HG02981 (cell line): ENCODE results near the gene WDR44.
"Not testable (repeated sequence)": the region's sequence is repeated elsewhere in the genome, so short reads cannot be mapped to it uniquely, and the experiment has no call there.

Source experiments
- ATAC-seq: cut with Tn5 transposase; IDR thresholded peaks from one replicate; pipeline ENCODE4 v1.9.1; 2021; ENCODE audit warnings: mild to moderate bottlenecking, moderate library complexity; ENCODE audit not compliant: unreplicated experiment

WDR44 gene, protein sequence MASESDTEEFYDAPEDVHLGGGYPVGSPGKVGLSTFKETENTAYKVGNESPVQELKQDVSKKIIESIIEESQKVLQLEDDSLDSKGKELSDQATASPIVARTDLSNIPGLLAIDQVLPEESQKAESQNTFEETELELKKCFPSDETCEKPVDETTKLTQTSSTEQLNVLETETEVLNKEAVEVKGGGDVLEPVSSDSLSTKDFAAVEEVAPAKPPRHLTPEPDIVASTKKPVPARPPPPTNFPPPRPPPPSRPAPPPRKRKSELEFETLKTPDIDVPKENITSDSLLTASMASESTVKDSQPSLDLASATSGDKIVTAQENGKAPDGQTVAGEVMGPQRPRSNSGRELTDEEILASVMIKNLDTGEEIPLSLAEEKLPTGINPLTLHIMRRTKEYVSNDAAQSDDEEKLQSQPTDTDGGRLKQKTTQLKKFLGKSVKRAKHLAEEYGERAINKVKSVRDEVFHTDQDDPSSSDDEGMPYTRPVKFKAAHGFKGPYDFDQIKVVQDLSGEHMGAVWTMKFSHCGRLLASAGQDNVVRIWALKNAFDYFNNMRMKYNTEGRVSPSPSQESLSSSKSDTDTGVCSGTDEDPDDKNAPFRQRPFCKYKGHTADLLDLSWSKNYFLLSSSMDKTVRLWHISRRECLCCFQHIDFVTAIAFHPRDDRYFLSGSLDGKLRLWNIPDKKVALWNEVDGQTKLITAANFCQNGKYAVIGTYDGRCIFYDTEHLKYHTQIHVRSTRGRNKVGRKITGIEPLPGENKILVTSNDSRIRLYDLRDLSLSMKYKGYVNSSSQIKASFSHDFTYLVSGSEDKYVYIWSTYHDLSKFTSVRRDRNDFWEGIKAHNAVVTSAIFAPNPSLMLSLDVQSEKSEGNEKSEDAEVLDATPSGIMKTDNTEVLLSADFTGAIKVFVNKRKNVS

DNA sequence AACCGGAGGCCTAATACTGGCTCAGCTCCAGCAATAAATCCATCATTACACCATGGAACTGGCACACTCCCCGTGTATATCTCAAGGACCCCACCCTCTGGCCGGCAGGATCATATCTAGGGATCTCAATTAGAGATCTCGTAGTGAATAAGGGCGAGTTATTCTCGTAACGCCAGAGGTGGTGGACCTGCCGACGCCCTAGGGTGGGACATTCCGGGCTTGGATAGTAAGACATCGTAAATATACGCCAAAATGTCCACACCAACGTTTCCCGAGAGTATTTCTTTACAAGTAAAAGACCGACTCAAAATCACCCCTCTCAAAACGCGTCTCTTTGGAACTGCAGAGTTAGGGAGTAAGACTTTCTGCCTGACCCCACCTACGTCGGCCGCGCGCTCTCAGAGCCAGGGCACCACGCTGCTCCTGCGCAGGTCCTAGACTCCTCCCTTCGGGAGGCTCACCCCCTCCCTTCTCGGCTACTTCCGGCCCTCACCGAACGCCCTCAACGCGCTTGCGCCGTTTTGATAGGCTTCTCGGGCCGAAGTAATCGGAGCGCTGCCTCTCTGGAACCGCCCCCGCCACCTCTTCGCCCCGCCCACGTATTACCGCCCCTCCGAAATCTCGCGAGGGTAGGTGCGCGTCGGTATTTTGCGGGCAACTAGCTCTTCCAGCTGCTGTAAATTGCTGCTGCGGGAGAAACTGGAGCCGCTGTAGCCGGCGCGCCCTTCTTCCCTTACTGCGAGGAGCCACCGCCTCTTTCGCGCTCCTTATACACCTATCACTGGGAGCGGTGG lies at the start of gene WDR44:
TSS of gene WDR44 (plus strand) at position 643 of the 794 bp plus-strand sequence. CDS start 398 bp downstream, outside the sequence.
- peak; percentile 91 for ATAC-seq

DNA sequence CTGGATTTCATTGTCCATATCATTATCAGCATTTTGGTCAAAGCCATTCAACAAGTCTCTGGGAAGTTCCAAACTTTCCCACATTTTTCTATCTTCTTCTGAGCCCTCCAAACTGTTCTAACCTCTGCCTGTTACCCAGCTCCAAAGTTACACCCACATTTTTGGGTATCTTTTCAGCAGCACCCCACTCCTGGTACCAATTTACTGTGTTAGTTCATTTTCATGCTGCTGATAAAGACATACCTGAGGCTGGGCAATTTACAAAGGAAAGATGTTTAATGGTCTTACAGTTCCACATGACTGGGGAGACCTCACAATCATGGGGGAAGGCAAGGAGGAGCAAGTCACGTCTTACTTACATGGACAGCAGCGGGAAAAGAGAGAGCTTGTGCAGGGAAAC lies 40.1 kb upstream of the WDR44 start:
- not testable (repeated sequence) for ATAC-seq

DNA sequence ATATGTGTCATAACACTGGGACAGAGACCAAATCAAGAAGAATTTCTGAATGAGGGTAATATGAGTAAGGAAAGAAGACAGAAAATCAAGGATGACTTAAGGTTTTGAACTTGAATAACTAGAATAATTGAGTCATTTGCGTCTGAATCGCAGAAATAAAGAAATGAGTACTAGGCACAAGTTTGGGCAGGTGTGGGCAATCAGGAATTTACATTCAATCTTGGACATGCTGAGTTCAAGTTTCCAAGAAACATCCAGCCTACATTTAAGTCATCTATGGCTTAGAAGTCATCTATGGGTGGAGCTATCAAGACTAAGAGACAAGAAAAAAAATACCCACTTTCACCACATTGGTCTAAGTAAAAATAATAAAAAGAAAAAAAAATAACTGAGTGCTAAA lies 30.4 kb upstream of the WDR44 start:
- ATAC-seq = no peak

DNA sequence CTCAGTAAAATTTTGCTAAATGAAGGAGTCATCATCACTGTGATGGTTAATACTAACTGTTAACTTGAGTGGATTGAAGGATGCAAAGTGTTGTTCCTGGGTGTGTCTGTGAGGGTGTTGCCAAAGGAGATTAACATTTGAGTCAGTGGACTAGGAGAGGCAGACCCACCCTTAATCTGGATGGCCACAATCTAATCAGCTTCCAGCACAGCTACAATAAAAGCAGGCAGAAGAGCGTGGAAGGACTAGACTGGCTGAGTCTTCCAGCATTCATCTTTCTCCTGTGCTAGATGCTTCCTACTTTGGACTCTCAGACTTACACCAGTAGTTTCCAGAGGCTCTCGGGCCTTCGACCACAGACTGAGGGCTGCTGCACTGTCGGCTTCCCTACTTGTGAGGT lies 21.3 kb upstream of the WDR44 start:
- ATAC-seq = no peak

DNA sequence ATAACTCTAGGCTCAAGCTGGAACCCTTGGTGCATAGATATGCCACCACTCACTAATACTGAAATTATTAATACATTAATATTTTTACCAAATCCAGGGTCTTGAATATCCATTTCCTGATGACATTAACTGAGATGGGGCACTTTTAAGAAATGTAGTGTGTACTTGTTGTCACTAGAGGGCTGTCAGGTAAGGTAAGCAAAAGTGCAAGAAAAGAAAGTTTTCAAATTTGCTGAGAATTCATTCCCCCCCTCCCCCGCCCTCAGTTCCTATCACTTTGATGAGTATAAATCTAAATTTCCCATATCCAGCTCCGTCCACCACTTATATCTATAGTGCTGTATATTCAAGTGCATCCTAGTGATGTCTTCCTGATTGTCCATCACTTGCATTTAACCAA lies 20.5 kb upstream of the WDR44 start:
- no peak for ATAC-seq

DNA sequence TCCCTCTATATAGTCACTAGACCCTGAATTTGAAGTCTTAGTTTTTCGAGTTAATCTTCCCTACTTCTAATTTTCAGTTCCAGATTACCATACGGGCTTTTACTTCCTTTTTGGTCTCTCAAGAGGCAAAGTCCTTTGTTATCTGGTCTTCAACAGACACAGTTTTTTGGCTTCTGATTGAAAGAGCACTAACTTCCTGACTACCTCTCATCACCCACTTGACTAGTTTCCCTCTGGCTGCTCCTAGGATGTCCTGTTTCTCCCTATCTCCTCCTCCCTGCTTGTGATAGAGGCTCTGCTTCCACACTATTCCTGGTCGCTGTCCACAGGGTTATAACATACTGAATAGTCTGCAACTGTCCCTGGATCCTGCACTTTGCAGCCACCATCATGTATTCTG lies 16.7 kb upstream of the WDR44 start:
- no peak for ATAC-seq

DNA sequence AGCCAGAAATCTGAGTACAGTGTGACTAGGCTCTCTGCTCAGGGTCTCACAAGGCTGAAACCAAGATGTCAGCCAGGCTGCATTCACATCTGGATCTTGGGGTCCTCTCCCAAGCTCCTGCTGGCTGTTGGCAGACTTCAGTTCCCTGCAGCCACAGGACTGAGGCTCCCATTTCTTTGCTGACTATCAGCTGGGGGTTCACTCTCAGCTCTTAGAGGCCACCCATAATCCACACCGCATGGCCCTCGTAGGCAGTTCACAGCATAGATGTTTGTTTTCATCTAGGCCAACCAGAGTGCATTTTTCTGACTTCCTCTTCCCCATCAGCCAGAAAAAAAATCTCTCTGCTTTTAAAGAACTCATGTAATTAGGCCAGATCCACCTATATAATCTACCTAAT lies 8.2 kb upstream of the WDR44 start:
- no peak for ATAC-seq

DNA sequence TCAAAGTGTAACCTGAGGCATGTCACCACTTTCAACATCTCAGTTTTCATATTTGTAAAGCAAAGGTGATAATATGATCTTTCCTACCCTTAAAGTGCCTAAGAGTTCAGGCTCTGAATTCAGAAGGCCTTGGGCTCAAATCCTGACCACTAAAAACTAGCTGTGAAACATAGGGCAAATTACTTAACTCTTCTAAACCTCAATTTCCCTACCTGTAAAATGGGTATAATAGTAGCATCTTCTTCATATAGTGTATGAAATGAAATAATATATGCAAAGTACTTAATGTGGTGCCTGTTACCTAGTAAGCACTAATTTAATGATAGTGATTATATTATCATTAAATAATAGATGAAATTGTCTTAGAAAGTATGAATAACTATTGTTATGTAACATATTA lies 7.0 kb upstream of the WDR44 start:
- ATAC-seq = no peak

DNA sequence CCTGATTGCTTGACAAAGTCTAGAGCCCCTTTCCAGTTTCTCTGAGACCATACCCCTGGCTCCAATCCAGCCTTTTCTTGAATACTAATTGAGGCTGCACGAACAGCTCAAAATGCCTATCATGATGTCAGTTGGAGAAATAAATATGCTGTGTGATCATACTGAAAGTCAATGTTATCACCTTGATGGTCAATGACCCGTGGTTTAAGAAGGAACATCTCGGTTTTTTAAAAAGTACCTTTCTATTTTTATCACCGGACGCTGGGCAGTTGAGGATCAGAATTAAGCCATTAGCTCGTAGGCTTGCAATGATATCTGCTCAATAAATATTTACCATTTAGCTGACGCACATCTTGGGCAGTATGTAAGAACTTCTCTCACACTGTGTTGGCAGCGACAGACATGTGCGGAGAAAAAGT lies 852 bp upstream of the WDR44 start:
- ATAC-seq = no peak

DNA sequence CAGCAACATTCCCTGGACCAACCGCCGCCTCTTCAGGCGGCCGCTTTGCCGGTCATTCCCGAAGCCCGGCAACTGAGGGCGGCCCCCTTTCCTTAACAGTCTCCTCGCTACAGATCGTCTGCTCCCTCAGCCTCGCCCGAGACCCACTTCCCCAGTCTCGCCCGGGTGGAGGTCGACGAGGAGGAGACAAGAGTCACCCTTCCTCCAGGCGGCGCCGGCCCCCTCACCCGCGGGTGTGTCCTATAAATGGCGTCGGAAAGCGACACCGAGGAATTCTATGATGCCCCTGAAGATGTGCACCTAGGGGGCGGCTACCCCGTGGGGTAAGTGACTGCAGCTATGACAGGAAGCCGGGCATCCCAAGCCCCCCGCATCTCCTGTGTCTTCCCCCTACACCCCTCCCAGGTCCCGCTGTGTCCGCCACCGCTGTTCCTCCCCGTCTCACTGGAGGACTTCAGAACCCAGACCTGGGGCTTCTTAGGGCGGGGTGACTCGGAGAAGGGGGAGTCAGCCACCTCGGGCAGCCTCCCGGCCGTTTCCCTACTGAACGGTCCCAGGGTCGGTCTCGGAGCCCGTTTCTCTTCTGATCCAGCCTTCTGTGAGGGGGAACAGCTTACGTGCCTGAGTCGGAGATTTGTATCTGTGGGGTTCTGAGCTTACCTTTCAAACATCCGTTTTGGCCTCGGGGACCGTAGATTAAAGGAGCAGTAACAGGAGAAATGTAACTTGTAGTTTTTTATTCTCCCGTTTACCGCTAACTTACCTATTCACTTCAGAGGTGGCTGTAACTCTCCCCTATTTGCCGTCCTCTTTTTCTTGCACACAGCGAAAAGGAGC lies 570 bp downstream of the WDR44 start:
- ATAC-seq = peak; percentile 18

DNA sequence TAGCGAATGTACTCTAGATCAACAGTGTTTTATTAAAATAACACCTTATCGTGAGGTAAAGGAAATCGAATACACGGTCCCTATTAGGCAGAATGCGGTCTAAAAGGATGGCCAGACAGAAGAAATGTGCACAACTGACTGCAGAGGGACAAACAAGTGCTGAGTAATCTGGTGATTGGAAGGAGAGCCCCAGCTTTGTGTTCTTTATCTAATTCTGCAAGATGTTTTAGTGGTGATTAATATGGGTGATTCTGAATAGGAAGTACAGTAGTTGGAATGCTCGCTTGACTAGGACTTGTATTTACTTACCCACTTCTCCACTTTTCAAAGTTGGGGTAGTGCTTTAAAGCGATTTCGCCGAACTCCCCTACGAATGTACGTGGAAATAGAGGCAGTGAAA lies 1.2 kb downstream of the WDR44 start:
- ATAC-seq = no peak

DNA sequence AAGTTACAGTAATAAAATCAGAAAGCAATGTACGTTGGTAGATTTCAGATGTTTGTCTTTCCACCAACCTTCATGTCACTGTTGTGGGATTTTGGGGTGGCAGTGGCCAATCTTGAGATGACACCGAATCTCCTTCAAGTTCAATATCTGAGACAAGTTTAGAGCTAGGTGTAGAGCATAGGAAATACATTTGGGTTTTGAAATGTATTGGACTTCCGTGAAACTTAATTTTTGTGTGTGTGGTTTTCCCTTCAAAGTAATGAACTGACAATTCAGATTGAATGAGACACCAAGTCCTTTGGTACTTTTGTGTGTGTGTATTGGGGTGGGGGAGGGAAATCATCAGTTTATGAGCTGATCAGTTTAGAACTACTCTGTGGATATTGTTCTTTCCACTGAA lies 1.8 kb downstream of the WDR44 start:
- no peak for ATAC-seq

DNA sequence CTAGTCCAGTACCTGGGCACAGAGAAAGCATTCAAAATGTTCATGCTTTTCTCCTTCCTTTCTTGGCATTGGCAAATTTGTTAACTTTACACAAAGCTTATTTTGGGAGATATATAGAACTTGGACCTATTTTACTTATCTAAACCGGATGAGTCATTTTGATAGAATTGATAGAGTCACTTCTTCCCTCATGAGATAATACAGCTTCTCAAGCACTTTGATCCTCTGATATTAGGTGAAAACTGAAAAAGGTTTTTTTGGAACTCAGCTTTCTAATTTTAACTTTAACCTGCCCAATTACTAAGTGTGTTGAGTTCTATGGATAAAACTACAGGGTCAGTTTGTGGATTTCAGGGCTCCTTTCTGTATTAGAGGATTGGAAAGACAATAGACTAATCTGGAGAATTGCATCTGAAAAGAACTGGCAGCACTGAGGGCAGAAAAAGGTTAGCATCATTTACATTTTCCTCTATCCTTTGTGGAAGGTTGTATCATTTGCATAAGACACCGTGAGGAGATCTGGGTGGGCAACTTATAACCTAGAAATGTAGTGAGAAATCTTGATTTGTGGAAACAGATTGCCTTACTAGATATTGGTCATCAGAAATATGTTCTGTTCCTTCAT lies 2.4 kb downstream of the WDR44 start:
- no peak for ATAC-seq

DNA sequence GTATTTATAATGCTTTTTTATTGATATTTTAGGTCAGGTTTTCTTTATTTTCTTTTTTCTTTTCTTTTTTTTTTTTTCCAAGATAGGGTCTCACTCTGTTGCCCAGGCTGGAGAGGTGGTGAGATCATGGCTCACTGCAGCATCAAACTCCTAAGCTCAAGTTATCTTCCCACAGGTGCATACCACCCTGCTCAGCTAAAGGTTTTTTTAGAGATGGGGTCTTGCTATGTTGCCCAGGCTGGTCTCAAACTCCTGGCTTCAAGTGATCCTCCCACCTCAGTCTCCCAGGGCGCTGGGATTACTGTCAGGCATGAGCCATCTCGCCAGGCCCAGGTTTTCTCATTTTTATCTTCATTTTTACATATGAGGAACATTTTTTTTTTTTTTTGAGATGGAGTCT lies 3.3 kb downstream of the WDR44 start:
- ATAC-seq = no peak

DNA sequence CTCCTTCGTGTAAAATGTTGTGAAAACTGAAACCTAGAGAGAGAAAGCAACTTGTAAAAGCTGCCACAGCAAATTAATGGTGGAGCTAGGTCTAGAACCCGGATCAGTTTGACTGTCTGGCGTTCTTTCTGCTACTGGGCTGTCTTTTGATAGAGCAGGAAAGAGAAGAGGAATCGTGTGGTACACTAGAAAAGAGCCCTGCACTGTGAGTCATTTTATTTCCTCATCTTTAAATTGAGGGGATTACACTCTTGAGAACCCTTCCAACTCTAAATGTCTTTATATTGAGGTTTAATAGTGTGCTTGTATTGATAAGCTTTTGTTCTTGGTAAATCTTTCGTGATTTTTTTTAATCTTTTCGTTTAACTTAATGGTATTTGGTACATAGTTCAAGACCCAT lies 4.3 kb downstream of the WDR44 start:
- ATAC-seq = no peak

DNA sequence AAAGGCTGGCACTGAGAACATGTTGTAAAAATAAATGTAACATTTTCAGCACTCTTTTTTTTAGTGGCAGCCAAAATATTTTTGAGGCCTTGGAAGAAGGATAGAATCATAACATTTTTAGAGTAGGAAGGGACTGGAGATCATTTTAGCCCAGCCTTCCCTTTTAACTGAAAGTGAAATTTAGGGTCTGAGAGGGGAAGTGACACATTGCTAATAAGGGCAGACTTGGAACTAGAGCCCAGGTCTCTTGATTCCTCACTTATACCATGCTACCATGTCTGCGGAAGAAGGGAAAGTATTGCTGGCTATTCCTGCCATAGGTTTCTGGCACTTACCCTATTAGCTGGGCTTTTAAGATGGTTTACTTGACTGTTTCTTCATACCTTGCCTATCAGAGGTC lies 4.8 kb downstream of the WDR44 start:
- ATAC-seq = peak; percentile 21

DNA sequence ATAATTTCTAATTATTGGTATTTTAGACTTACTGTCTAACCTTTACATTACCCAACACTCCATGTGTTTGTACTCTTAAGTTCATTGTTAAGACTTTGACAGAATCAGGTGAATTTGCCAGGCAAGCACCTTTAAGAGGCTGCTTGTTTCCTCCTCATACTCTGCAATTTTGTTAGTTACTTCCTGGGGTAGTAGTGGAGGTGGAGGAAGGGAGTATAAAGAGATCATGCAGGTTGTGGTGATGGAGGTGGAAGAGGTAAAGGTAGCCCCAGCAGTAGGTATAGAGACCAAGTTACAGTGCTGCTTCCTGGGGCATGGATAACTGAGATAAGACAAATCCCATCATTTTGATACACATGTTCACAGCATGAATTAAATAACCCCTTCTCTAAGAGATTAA lies 6.7 kb downstream of the WDR44 start:
- ATAC-seq = no peak

DNA sequence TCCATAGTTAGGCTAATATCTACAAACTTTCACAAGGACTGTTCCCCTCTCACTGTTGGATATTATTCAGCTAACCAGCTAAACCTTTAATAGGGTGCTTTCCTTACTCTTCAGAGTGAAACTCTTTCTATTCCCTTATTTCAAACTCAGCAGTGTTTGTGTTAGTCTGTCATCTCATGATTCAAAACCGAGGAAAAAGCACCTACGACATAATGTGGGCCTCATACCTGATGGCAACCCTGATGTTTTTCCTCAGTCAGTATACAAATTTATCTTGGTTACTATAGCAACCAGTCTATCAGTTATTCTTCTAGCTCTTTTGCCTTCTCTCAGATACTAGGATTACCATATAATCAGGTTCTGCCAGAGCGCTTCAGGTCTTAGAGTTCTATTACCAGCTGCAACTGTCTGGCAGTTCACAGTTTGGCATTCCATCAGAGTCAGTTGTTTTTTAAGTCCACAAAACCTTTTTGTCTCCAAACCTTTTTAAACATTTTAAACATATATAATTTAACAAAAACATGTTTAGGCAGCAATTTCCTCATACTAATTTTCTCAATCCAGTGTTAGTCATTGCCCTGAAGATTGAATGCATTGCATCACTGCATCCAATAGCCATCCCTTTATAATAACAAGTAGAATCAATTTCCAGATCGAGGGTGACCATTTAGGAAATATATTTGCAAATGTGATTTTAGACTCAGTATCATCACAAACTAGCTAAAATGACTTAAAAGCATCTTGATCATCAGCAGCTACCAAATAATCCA lies 7.4 kb downstream of the WDR44 start:
- ATAC-seq = peak; percentile 61
